Gastrocnemius medialis (tissue), 4 donors: ENCODE data around the gene KCNG1. TPM values are rescaled to one million over a fixed set of nuclear protein-coding genes. Genes with fewer than 3 reads are reported as not detected.
"Not testable (repeated sequence)": the region's sequence is repeated elsewhere in the genome, so short reads cannot be mapped to it uniquely, and the experiment has no call there.

Experiments used
- ATAC-seq, 2 donors: fragments of 150-250 bp; one replicate each; pipeline ENCODE4 v1.9.1; 2016
- DNase-seq, 2 donors: peaks; one replicate each; pipeline ENCODE4 v3.0.0-alpha.2; 2019
- H3K27ac ChIP-seq, 4 donors: fragments of 200-600 bp; sonication (generic); 1 replicate in 1 of 4; 2 replicates in 3 of 4; pipeline ENCODE4 v1.5.1; 2016 to 2018; ENCODE audit warnings: mild to moderate bottlenecking in 2 of 4, moderate library complexity in 1 of 4
- H3K27me3 ChIP-seq, 3 donors: fragments of 200-600 bp; sonication (generic) in 2 of 3; 1 replicate in 1 of 3; 2 replicates in 2 of 3; pipeline versions ENCODE4 v1.5.1 to v1.6.0; 2016 to 2019; ENCODE audit warnings: mild to moderate bottlenecking in 1 of 3, moderate library complexity in 1 of 3
- H3K36me3 ChIP-seq, 2 donors: fragments of 200-600 bp; sonication (generic) in 1 of 2; one replicate each; pipeline ENCODE4 v1.5.1; 2017 to 2018
- H3K4me1 ChIP-seq, 2 donors: fragments of 200-600 bp; sonication (generic) in 1 of 2; one replicate each; pipeline ENCODE4 v1.5.1; 2016 to 2017; ENCODE audit warnings: mild to moderate bottlenecking in 2 of 2
- H3K4me3 ChIP-seq, 4 donors: fragments of 200-600 bp; sonication (generic) in 3 of 4; 1 replicate in 1 of 4; 2 replicates in 3 of 4; pipeline ENCODE4 v1.5.1; 2016 to 2019; ENCODE audit warnings: mild to moderate bottlenecking in 2 of 4
- H3K9me3 ChIP-seq, 3 donors: fragments of 200-600 bp; sonication (generic) in 2 of 3; 1 replicate in 1 of 3; 2 replicates in 2 of 3; pipeline ENCODE4 v1.5.1; 2016 to 2019
- CTCF ChIP-seq, 5 experiments: fragments of 450-650 bp in 3 of 5; fragments of 200-600 bp in 2 of 5; sonication (generic) in 2 of 5; IDR thresholded peaks in 4 of 5; conservative IDR thresholded peaks in 1 of 5; 1 replicate in 4 of 5; 2 replicates in 1 of 5; pipeline ENCODE4 v1.5.1; 2016 to 2019; ENCODE audit warnings: antibody characterized with exemption in 5 of 5, mild to moderate bottlenecking in 3 of 5, moderate library complexity in 3 of 5
- POLR2A ChIP-seq, 2 donors: fragments of 450-650 bp; IDR thresholded peaks; one replicate each; pipeline ENCODE4 v1.6.1; 2017; ENCODE audit warnings: antibody characterized with exemption in 2 of 2, mild to moderate bottlenecking in 2 of 2, moderate library complexity in 2 of 2
- in situ Hi-C, 4 donors: fragments of 200-750 bp; cut with MboI; loops; one replicate each; pipeline versions ENCODE4 v1.15.0 to v1.8.0; 2017; ENCODE audit warnings: low sequenced_read_pairs in 4 of 4
- intact Hi-C: fragments of 100-400 bp; cut with DNase I; formaldehyde crosslinking; loops from one replicate; pipeline ENCODE4 v1.15.1; 2023; ENCODE audit warnings: low total_unique reads
- total RNA-seq, 4 donors: library from RNA; depleted of rRNA; stranded (reverse); fragments of >200 nt; gene quantifications; one replicate each; pipeline versions ENCODE4 v1.1.0 to v1.2.3, GENCODE V29; 2016

KCNG1 gene
- total RNA-seq, 4 donors from 2014 or later, result not detected

GRCh38 chr20:51058017-51058416, 35.1 kb upstream of the KCNG1 start:
- ATAC-seq, result no peak
- no peak for TF ChIP-seq CTCF (IDR thresholded peaks at IDR 0.05 in 4 of 5, conservative IDR thresholded peaks at IDR 0.05 in 1 of 5)
- TF ChIP-seq POLR2A (IDR thresholded peaks at IDR 0.05), result no peak
- H3K4me1 ChIP-seq, result no peaks in the 10 kb centered on the region
- intact Hi-C loops, result no loop called here
- H3K27ac ChIP-seq, result no peak overlapping the region
- H3K27me3 ChIP-seq, result peaks cover 0 to 8% (median 5%) of the 10 kb centered on the region in 3 donors
- H3K36me3 ChIP-seq, result no peaks in the 10 kb centered on the region
- in situ Hi-C loops, result no loop called here
- no peaks in the 10 kb centered on the region for H3K9me3 ChIP-seq
- no peak for DNase-seq
- H3K4me3 ChIP-seq, result no peak overlapping the region

GRCh38 chr20:51054233-51054632, 31.3 kb upstream of the KCNG1 start:
- H3K4me1 ChIP-seq, result no peaks in the 10 kb centered on the region
- no peak for ATAC-seq
- TF ChIP-seq POLR2A (IDR thresholded peaks at IDR 0.05), result no peak
- no peak for TF ChIP-seq CTCF (IDR thresholded peaks at IDR 0.05 in 4 of 5, conservative IDR thresholded peaks at IDR 0.05 in 1 of 5)
- intact Hi-C loops (no loop called here), in situ Hi-C loops (no loop called here)
- H3K9me3 ChIP-seq, result no peaks in the 10 kb centered on the region
- DNase-seq, result no peak
- peaks cover 0 to 6% (median 5%) of the 10 kb centered on the region in 3 donors for H3K27me3 ChIP-seq
- H3K4me3 ChIP-seq, result no peak overlapping the region
- no peaks in the 10 kb centered on the region for H3K36me3 ChIP-seq
- no peak overlapping the region for H3K27ac ChIP-seq

- intact Hi-C loops, result no loop called here
- Histone ChIP-seq H3K27me3 (no peaks in the 10 kb centered on the region), H3K27ac (no peak overlapping the region), H3K4me3 (no peak overlapping the region), H3K4me1 (no peaks in the 10 kb centered on the region), H3K9me3 (no peaks in the 10 kb centered on the region), H3K36me3 (no peaks in the 10 kb centered on the region)
- no peak for ATAC-seq
- in situ Hi-C loops, result no loop called here
- DNase-seq, result no peak
- TF ChIP-seq POLR2A (IDR thresholded peaks at IDR 0.05) (no peak), CTCF (IDR thresholded peaks at IDR 0.05 in 4 of 5, conservative IDR thresholded peaks at IDR 0.05 in 1 of 5) (no peak)
Observed at GRCh38 chr20:51050531-51051075, 27.7 kb upstream of the KCNG1 start.

- in situ Hi-C loops (no loop called here), intact Hi-C loops (no loop called here)
- Histone ChIP-seq H3K27ac (no peak overlapping the region), H3K27me3 (no peaks in the 10 kb centered on the region), H3K4me3 (no peak overlapping the region), H3K36me3 (no peaks in the 10 kb centered on the region), H3K4me1 (no peaks in the 10 kb centered on the region), H3K9me3 (no peaks in the 10 kb centered on the region)
- ATAC-seq, result no peak
- TF ChIP-seq POLR2A (IDR thresholded peaks at IDR 0.05), result no peak
- TF ChIP-seq CTCF (IDR thresholded peaks at IDR 0.05 in 4 of 5, conservative IDR thresholded peaks at IDR 0.05 in 1 of 5), result no peak
- DNase-seq, result no peak
Observed at GRCh38 chr20:51046021-51046985, 23.4 kb upstream of the KCNG1 start.

- H3K36me3 ChIP-seq, in situ Hi-C loops, H3K27me3 ChIP-seq, H3K9me3 ChIP-seq, H3K4me1 ChIP-seq, intact Hi-C loops, DNase-seq, H3K4me3 ChIP-seq, H3K27ac ChIP-seq, ATAC-seq: not testable (repeated sequence)
Observed at GRCh38 chr20:51045492-51045891, 22.6 kb upstream of the KCNG1 start.
